GM12873 (cell line): ENCODE measurements around the gene CTDNEP1.
A peak's percentile ranks its signal among the peaks of the same experiment; 100 is the strongest.

Experiments
- TF ChIP-seq, protein P1 (sequence below): IDR thresholded peaks from 2 replicates; pipeline ENCODE4 v1.5.1; 2012; ENCODE audit warnings: low read depth, mild to moderate bottlenecking, moderate library complexity, low read length, control low read depth; ENCODE audit not compliant: insufficient read depth; ENCODE audit errors: missing control alignments

CTDNEP1 gene

DNA sequence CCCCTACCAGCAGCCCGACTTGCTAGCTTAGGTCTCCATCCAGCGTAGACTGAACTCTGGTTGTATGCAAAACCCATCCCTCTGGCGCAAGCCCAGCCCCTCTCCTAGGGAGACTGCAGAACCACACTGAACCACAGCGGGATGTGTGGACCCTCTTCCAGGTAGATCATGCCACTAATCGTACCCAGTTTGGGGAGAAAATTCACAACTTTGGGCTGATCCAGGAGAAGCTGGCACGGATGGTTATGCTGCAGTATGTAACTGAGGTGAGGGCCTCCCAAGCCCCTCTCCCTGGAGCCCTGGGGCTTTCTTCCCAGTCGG, 28.6 kb downstream of the CTDNEP1 start:
- TF ChIP-seq, protein P1, sequence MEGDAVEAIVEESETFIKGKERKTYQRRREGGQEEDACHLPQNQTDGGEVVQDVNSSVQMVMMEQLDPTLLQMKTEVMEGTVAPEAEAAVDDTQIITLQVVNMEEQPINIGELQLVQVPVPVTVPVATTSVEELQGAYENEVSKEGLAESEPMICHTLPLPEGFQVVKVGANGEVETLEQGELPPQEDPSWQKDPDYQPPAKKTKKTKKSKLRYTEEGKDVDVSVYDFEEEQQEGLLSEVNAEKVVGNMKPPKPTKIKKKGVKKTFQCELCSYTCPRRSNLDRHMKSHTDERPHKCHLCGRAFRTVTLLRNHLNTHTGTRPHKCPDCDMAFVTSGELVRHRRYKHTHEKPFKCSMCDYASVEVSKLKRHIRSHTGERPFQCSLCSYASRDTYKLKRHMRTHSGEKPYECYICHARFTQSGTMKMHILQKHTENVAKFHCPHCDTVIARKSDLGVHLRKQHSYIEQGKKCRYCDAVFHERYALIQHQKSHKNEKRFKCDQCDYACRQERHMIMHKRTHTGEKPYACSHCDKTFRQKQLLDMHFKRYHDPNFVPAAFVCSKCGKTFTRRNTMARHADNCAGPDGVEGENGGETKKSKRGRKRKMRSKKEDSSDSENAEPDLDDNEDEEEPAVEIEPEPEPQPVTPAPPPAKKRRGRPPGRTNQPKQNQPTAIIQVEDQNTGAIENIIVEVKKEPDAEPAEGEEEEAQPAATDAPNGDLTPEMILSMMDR = no peak

DNA sequence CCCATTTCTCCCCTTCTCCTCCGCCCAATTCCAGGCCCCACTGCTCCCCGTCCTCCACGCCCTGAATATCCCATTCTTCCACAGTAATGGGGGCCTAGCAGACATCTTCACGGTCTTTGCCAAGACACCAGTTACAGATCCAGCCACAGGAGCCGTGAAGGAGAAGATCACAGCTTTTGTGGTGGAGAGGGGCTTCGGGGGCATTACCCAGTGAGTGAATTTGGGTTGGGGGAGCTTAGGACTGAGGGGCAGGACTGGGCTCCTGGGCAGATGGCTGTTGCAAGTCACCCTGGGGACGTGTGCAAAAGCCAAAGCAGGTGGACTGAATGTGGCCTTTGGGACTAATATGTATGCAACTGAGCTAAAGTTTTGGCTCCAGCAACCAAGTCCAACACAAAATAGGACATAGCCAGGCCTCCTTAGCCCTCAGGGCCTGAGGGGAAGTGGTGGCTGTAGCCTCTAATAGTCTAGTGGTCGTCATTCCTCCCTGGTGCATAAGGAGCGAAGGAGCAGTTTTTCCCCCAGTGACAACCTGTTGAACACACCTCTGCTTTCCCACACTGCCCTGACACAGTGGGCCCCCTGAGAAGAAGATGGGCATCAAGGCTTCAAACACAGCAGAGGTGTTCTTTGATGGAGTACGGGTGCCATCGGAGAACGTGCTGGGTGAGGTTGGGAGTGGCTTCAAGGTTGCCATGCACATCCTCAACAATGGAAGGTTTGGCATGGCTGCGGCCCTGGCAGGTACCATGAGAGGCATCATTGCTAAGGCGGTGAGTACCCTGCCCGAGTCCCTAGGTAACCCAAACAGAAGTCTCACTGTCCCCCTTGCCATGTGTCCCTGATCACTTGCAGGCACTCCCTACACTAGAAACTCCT, 29.2 kb downstream of the CTDNEP1 start:
- TF ChIP-seq, protein P1 = no peak

DNA sequence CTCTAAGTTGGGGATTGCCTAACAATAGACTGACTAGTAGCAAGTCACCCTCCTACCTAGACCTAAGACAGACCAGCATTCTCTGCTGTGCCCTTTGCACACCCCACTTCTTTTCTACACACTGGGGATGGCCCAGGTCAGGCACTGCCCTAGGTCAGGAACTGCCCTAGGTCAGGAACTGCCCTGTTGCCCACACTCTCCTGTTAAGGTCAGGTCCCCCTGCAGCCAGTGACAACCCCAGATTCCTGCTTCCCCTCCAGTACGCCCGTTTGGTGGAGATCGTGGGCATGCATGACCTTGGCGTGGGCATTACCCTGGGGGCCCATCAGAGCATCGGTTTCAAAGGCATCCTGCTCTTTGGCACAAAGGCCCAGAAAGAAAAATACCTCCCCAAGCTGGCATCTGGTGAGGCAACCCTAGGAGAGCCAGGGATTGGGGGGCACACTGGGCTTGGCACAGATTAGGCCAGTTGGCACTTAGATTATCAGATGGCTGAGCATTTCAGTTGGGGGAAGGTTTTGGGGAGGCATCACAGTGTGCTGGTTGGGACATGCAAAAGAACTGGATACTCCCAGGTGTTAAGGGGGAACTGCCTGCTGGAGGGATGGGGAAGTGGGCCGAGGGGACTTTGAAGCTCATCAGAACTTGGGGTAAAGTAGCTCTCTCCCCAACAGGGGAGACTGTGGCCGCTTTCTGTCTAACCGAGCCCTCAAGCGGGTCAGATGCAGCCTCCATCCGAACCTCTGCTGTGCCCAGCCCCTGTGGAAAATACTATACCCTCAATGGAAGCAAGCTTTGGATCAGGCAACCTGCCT, 30.0 kb downstream of the CTDNEP1 start:
- TF ChIP-seq, protein P1 = no peak

DNA sequence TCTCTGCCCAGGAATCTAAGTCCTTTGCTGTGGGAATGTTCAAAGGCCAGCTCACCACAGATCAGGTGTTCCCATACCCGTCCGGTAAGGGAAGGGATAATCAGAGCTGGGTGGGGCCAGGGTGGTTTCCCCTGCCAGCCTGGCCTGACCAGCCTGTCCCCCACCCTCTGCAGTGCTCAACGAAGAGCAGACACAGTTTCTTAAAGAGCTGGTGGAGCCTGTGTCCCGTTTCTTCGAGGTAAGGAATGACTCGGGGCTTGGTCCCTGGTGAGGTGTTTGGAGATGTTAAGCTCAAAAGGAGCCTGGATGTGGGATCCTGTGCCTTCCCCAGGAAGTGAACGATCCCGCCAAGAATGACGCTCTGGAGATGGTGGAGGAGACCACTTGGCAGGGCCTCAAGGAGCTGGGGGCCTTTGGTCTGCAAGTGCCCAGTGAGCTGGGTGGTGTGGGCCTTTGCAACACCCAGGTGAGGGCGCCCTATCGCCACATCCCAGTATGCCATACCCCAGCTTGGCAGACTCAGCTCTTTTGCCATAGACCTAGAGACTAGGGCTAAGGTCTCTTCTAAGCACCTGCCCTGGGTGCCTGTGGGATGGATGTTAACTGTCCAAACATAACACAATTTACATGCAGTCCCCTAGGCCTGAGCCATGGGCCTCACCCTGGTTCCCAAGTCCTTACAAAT, 30.8 kb downstream of the CTDNEP1 start:
- TF ChIP-seq, protein P1 = peak; percentile 71

DNA sequence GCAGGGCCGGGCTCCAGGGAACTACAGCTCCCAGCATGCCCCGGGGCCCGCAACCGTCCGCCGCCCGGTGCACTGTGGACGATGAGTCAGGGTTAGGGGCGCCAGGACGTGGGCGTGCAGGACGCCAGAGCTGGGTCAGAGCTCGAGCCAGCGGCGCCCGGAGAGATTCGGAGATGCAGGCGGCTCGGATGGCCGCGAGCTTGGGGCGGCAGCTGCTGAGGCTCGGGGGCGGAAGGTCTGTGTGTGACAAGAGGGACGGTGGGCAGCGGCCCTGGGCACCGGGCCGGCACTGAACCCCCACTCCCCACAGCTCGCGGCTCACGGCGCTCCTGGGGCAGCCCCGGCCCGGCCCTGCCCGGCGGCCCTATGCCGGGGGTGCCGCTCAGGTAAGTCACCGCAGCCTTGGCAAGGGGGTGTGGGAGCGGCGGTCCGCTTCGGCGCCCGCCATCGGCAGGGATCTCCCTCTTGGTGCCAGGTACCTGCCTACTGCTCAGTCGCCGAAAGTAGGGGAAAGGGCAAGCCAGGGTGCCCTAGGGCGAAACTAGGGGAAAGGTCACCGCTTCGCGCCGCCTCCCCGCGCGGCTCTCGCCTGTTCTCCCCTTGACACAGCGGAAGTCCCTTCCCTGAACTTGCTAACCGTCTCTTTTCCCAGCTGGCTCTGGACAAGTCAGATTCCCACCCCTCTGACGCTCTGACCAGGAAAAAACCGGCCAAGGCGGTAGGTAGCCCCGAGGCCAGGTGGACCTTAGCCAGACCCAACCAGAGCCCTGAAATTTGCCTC, 31.5 kb downstream of the CTDNEP1 start, which contains the start of the genes ACADVL and DLG4:
Gene ACADVL, plus strand, starts transcription at position 127 of the 781 bp plus-strand sequence. Its CDS starts 47 bp downstream, at position 174.
Gene DLG4, minus strand, starts transcription at position 25 of the 781 bp plus-strand sequence.
- TF ChIP-seq, protein P1 = no peak

DNA sequence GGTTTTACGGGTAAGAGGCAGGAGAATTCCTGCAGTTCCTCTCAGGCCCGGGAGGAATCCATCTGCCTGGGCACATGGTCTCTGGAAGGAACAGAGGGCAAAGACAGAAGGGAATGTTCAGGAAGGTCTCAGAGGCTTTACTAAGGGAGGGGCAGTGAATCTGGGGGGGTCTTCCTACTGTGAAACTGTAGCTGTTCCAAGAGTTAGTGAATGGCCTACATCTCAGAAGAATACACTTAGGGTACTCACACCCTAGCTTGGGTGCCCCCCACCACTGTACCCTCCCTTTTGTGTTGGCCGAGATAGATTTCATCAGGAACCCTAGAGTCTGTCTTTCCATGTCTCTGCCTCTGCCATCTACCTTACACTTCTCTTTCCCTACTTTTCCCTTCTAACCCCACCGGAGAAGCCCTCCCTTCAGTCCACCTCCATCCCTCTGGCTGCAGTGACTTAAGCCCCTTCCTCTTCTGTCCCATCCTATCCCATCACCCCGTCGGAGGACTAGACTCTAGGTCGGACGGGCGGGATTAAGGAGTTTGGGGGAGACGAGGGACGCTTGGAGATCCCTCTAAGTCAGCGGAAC, 32.2 kb downstream of the CTDNEP1 start:
- TF ChIP-seq, protein P1 = no peak
